GM23338 (cell line): ENCODE measurements around the gene AUH. TPM values are rescaled to one million over a fixed set of nuclear protein-coding genes. Genes with fewer than 3 reads are reported as not detected.

ENCODE experiments used
- ATAC-seq: fragments of 200-7000 bp; cut with Tn5 transposase; 3 replicates; pipeline ENCODE4 v1.9.1; 2020
- DNase-seq: peaks from one replicate; pipeline ENCODE4 v3.0.0-alpha.2; 2015; ENCODE audit warnings: low spot score
- H2AFZ ChIP-seq: fragments of 200-600 bp; sonication (generic); 2 replicates; pipeline ENCODE4 v1.8.0; 2016; ENCODE audit warnings: antibody characterized with exemption, mild to moderate bottlenecking, moderate library complexity
- H3F3A ChIP-seq: fragments of 200-600 bp; sonication (generic); replicated peaks from 2 replicates; pipeline ENCODE4 v1.8.0; 2017; ENCODE audit warnings: antibody characterized with exemption, mixed run types, low read depth
- H3K27ac ChIP-seq: fragments of 200-600 bp; sonication (generic); 2 replicates; pipeline ENCODE4 v1.6.1; 2016; ENCODE audit warnings: low read depth
- H3K27me3 ChIP-seq: fragments of 200-600 bp; sonication (generic); 2 replicates; pipeline ENCODE4 v1.8.0; 2016; ENCODE audit warnings: mild to moderate bottlenecking, mixed run types, moderate library complexity; ENCODE audit not compliant: insufficient read depth
- H3K36me3 ChIP-seq: fragments of 200-600 bp; sonication (generic); 2 replicates; pipeline ENCODE4 v1.8.0; 2016; ENCODE audit warnings: mild to moderate bottlenecking; ENCODE audit not compliant: insufficient read depth
- H3K4me1 ChIP-seq: fragments of 200-600 bp; sonication (generic); 2 replicates; pipeline ENCODE4 v1.8.0; 2016; ENCODE audit warnings: mild to moderate bottlenecking, moderate library complexity; ENCODE audit not compliant: insufficient read depth
- H3K4me2 ChIP-seq: fragments of 200-600 bp; sonication (generic); 2 replicates; pipeline ENCODE4 v1.7.1; 2017; ENCODE audit warnings: mixed run types
- H3K4me3 ChIP-seq: fragments of 200-600 bp; sonication (generic); 2 replicates; pipeline ENCODE4 v1.6.1; 2016; ENCODE audit warnings: mixed run types
- H3K79me2 ChIP-seq: fragments of 200-600 bp; sonication (generic); replicated peaks from 2 replicates; pipeline ENCODE4 v1.8.0; 2017; ENCODE audit warnings: mild to moderate bottlenecking; ENCODE audit not compliant: insufficient read depth
- H3K9me2 ChIP-seq: fragments of 200-600 bp; sonication (generic); 2 replicates; pipeline ENCODE4 v1.8.0; 2017; ENCODE audit not compliant: insufficient read depth
- H4K20me1 ChIP-seq: fragments of 200-600 bp; sonication (generic); replicated peaks from 2 replicates; pipeline ENCODE4 v1.8.0; 2017; ENCODE audit warnings: mild to moderate bottlenecking; ENCODE audit not compliant: insufficient read depth
- H3K27ac Mint-ChIP-seq: 2 replicates; pipeline ENCODE4 v1.8.0; 2020; ENCODE audit warnings: inconsistent platforms, mild to moderate bottlenecking, moderate library complexity, mixed read lengths
- H3K27me3 Mint-ChIP-seq: 3 replicates; pipeline ENCODE4 v1.8.0; 2022; ENCODE audit warnings: low read depth, mild to moderate bottlenecking, moderate library complexity, mixed read lengths, inconsistent platforms; ENCODE audit not compliant: insufficient read depth, poor library complexity
- H3K36me3 Mint-ChIP-seq: 3 replicates; pipeline ENCODE4 v1.8.0; 2021; ENCODE audit warnings: low read depth, mild to moderate bottlenecking, inconsistent platforms, moderate library complexity, mixed read lengths
- H3K4me1 Mint-ChIP-seq: 3 replicates; pipeline ENCODE4 v1.8.0; 2020; ENCODE audit warnings: mild to moderate bottlenecking, inconsistent platforms, mixed read lengths
- H3K4me3 Mint-ChIP-seq: 3 replicates; pipeline ENCODE4 v1.8.0; 2021; ENCODE audit warnings: moderate library complexity, mild to moderate bottlenecking, inconsistent platforms, mixed read lengths
- H3K9me3 Mint-ChIP-seq: 3 replicates; pipeline ENCODE4 v1.8.0; 2020; ENCODE audit warnings: moderate library complexity, mild to moderate bottlenecking, inconsistent platforms, mixed read lengths
- CREB1 ChIP-seq: fragments of 250-450 bp; sonication (Bioruptor Pico); IDR thresholded peaks from 2 replicates; pipeline ENCODE4 v1.5.0; 2020; ENCODE audit warnings: low read depth, mild to moderate bottlenecking, moderate library complexity
- CTCF ChIP-seq, 2 experiments: fragments of 200-600 bp in 1 of 2; sonication (generic) in 1 of 2; conservative IDR thresholded peaks; 2 replicates each; pipeline versions ENCODE4 v1.5.1 to v1.6.1; 2016 to 2017; ENCODE audit warnings: antibody characterized with exemption in 2 of 2, low read depth in 2 of 2, mild to moderate bottlenecking in 2 of 2, moderate library complexity in 1 of 2
- EZH2phosphoT487 ChIP-seq: fragments of 200-600 bp; sonication (generic); IDR thresholded peaks from one replicate; pipeline ENCODE4 v1.8.1; 2018; ENCODE audit warnings: antibody characterized with exemption; ENCODE audit not compliant: unreplicated experiment
- JUNB ChIP-seq: IDR thresholded peaks from one replicate; pipeline ENCODE4 v1.6.1; 2016; ENCODE audit warnings: antibody characterized with exemption; ENCODE audit not compliant: unreplicated experiment
- NANOG ChIP-seq: IDR thresholded peaks from 2 replicates; pipeline ENCODE4 v1.6.1; 2016; ENCODE audit warnings: antibody characterized with exemption, borderline replicate concordance
- REST ChIP-seq: IDR thresholded peaks from one replicate; pipeline ENCODE4 v1.6.1; 2018; ENCODE audit warnings: antibody characterized with exemption; ENCODE audit not compliant: unreplicated experiment
- STAT1 ChIP-seq: IDR thresholded peaks from one replicate; pipeline ENCODE4 v1.6.1; 2016; ENCODE audit warnings: antibody characterized with exemption; ENCODE audit not compliant: unreplicated experiment
- ZNF114 ChIP-seq: fragments of 250-450 bp; sonication (Bioruptor Pico); IDR thresholded peaks from 2 replicates; pipeline ENCODE4 v1.5.0; 2020; ENCODE audit warnings: mild to moderate bottlenecking, moderate library complexity
- ZNF331 ChIP-seq: fragments of 250-450 bp; sonication (Bioruptor Pico); IDR thresholded peaks from 2 replicates; pipeline ENCODE4 v1.5.0; 2020; ENCODE audit warnings: low read depth, mild to moderate bottlenecking, moderate library complexity
- ZNF462 ChIP-seq: fragments of 250-450 bp; sonication (Bioruptor Pico); IDR thresholded peaks from 2 replicates; pipeline ENCODE4 v1.5.0; 2020; ENCODE audit warnings: mild to moderate bottlenecking, moderate library complexity
- polyA plus RNA-seq: library from polyadenylated mRNA; unstranded; fragments of >200 nt; fragmentation: Nextera tagmentation; extraction: Ambion mirVana; gene quantifications from 2 replicates; pipeline ENCODE4 v1.2.1, GENCODE V29; 2016
- total RNA-seq: library from RNA; depleted of rRNA; stranded (reverse); fragments of >200 nt; shearing (Covaris generic); gene quantifications from 2 replicates; pipeline ENCODE4 v1.2.3, GENCODE V29; 2014

Gene AUH
- total and polyA plus RNA-seq, 2 experiments from 2014 or later: 28.8 to 34.2 TPM

GRCh38 chr9:91221332-91221731 is 140.4 kb downstream of the AUH start:
- no peak overlapping the region for H3K4me3 ChIP-seq
- H3F3A ChIP-seq: no peaks in the 10 kb centered on the region
- no peaks in the 10 kb centered on the region for H3K27me3 ChIP-seq
- H4K20me1 ChIP-seq: no peaks in the 10 kb centered on the region; the same call in 1 of the 2 replicates
- peaks cover 20% of the 10 kb centered on the region for H3K4me1 ChIP-seq
- Mint-ChIP-seq H3K4me3 (no peak overlapping the region), H3K9me3 (no peaks in the 10 kb centered on the region; the same call in 2 of the 3 replicates), H3K27me3 (no peaks in the 10 kb centered on the region), H3K36me3 (peaks cover 7% of the 10 kb centered on the region; the same call in 2 of the 3 replicates), H3K4me1 (peaks cover 23% of the 10 kb centered on the region), H3K27ac (no peak overlapping the region)
- ATAC-seq (no peak), DNase-seq (no peak)
- no peak overlapping the region for H3K27ac ChIP-seq
- H3K9me2 ChIP-seq: no peaks in the 10 kb centered on the region
- no peak overlapping the region for H3K4me2 ChIP-seq
- H3K36me3 ChIP-seq: no peaks in the 10 kb centered on the region
- no peaks in the 10 kb centered on the region for H3K79me2 ChIP-seq
- no peak overlapping the region for H2AFZ ChIP-seq
- TF ChIP-seq JUNB: no peak

GRCh38 chr9:91220491-91221135 is 141.1 kb downstream of the AUH start:
- Mint-ChIP-seq H3K27me3 (no peaks in the 10 kb centered on the region), H3K27ac (no peak overlapping the region), H3K4me1 (peaks cover 27% of the 10 kb centered on the region), H3K4me3 (no peak overlapping the region), H3K9me3 (no peaks in the 10 kb centered on the region; the same call in 2 of the 3 replicates), H3K36me3 (peaks cover 7% of the 10 kb centered on the region; the same call in 2 of the 3 replicates)
- no peak overlapping the region for H3K4me2 ChIP-seq
- H3K27me3 ChIP-seq: no peaks in the 10 kb centered on the region
- no peak for ATAC-seq
- H3F3A ChIP-seq: no peaks in the 10 kb centered on the region
- no peak for DNase-seq
- H3K27ac ChIP-seq: no peak overlapping the region
- H4K20me1 ChIP-seq: no peaks in the 10 kb centered on the region; the same call in 1 of the 2 replicates
- H3K4me3 ChIP-seq: no peak overlapping the region
- H2AFZ ChIP-seq: no peak overlapping the region
- peaks cover 20% of the 10 kb centered on the region for H3K4me1 ChIP-seq
- H3K79me2 ChIP-seq: no peaks in the 10 kb centered on the region
- H3K36me3 ChIP-seq: no peaks in the 10 kb centered on the region
- H3K9me2 ChIP-seq: no peaks in the 10 kb centered on the region
- TF ChIP-seq ZNF114 (CRISPR knock-in tag) (no peak), CTCF (conservative IDR thresholded peaks at IDR 0.05; ENCODE audit: low read depth in 2 of 2) (no peak), JUNB (no peak), ZNF331 (CRISPR knock-in tag) (no peak), NANOG (no peak), CREB1 (CRISPR knock-in tag) (no peak), REST (no peak), STAT1 (no peak), EZH2phosphoT487 (no peak), ZNF462 (CRISPR knock-in tag) (no peak)
